TTC549 (cell line): Measurements from ENCODE around the gene SAMD9.
"Not testable (repeated sequence)": the region's sequence is repeated elsewhere in the genome, so short reads cannot be mapped to it uniquely, and the experiment has no call there.

Experiments used
- FAIRE-seq: peaks from 2 replicates; lab custom pipeline; 2012; peaks lifted over from hg19 to GRCh38; lab: Jason Lieb, UNC

The SAMD9 gene

DNA sequence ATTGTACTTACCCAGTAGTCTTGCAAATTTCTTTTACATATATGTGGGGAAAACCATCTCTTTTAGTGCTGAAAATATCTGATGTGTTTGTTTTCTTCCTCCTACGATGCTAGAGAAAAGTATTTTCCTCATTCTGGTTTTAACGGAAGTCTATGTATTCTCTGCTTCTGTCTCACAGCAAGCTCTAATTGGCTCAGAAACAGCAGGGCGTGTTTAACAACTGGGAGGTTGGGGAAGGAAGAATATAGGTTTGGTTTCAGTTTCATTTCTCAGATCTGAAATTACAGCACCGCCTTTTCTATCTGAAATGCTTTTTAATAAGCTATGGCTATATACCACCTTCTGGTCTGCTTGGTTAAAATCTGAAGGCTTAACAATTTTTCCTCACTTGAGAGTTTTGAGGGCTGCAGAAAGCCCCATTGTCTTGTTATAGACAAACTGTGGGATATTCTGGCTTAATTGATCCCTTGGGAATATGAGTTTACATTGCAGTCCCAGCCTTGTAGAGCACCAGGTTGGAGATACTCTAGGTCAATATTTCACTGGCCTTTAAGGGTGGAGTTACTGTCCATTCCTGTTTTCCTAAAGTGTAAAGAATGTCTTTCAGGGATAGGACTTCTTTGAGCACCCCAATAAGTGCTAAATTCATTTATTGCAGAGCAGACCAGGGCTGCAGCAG lies at the start of gene SAMD9:
Gene SAMD9, minus strand, starts transcription at position 128 of the 679 bp plus-strand sequence. CDS start 11,882 bp downstream, outside the sequence.
- no peak for FAIRE-seq

GRCh38 chr7:93165447-93165846 lies 47.7 kb upstream of the SAMD9 start:
- FAIRE-seq = no peak

DNA sequence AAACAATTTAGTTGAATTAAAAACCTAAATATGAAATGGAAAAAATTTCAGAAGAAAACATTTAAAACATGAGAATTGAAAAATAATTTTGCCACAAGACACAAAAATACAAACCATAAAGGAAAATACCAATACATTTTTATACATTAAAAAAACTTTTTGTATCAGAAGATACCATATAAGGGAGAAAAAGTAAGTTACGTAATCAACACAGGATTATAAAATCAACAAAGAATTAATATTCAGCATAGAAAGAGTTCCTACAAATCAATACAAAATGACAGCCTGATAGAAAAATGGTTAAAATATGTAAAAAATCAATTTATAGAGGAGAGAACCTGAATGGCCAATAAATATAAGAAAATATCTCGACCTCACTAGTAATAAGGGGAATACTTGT lies 47.0 kb upstream of the SAMD9 start:
- no peak for FAIRE-seq

DNA sequence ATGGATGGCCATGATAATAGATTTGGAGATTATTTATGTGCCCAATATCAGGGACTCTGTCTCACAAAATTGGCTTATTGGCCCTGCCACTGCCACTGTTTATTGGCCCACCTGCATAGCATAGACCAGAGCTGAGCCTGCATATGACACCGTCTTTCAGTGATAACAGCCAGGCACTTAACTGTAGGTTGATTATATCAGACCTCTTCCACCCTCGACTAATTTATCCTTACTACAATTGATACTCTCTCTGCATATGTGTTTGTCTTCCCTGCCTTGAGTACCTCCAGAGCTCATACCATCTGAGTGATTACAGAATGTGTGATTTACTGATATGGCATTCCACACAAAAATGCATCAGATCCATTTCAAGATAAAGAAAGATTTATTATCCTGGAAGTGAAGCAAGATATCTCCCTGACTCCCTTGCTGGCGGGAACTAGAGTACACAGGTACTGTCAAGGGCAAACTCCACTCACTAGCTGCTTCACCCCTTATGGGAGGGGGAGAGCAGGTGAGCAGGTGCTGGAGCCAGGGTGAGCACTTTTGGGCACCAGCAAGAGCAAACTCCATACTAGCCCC lies 43.5 kb upstream of the SAMD9 start:
- FAIRE-seq = no peak

GRCh38 chr7:93160410-93160809 lies 42.6 kb upstream of the SAMD9 start:
- no peak for FAIRE-seq

DNA sequence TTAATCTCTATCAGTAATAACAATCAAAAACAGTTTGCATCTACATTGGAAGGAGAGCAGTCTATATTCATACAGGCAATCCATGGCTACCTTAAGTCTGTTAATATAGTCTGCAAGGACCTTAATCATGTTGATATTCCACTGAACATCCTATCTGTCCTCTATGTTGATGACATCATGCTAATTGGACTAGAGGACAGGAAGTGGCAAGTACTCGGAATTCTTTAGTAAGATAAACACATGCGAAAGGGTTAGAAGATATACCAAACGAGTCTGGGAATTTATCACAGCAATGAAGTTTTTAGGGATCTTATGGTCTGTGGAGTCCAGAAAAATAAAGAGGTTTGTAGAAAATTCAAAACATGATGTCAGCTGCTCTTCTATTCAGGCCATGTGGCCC lies 41.7 kb upstream of the SAMD9 start:
- FAIRE-seq = no peak

GRCh38 chr7:93156884-93157283 lies 39.1 kb upstream of the SAMD9 start:
- FAIRE-seq = no peak

GRCh38 chr7:93150200-93150835 lies 32.5 kb upstream of the SAMD9 start:
- FAIRE-seq = no peak

- FAIRE-seq = no peak
Measured at GRCh38 chr7:93148727-93149126, 30.9 kb upstream of the SAMD9 start.

- FAIRE-seq = no peak
Measured at GRCh38 chr7:93148144-93148543, 30.4 kb upstream of the SAMD9 start, which contains the start of gene SAMD9L. Gene SAMD9L, minus strand, starts transcription at chr7:93148385. Its CDS starts 12,414 bp downstream, at chr7:93135971.

- no peak for FAIRE-seq
Measured at GRCh38 chr7:93147363-93147762, 29.6 kb upstream of the SAMD9 start.

GRCh38 chr7:93146472-93147141 lies 28.8 kb upstream of the SAMD9 start:
- no peak for FAIRE-seq

GRCh38 chr7:93146036-93146435 lies 28.3 kb upstream of the SAMD9 start:
- FAIRE-seq = no peak

DNA sequence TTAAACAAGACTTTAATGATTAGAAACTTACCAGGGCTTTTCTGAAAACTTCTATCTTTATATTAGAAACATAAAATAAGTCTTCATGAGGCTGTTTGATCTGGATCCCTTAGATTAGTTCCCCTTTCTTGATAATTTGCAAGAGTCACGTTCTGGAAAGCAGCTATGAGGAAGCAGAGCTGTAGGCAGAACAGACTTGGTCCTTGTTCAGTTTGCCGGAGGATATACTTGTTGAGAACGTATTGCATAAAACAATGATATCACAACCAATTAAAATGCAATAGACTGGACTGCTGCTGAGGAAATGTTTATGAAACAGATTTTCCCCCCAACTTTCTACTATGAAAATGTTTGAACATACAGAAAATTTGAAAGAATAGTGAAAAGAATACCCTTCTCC lies 27.6 kb upstream of the SAMD9 start:
- FAIRE-seq = no peak

DNA sequence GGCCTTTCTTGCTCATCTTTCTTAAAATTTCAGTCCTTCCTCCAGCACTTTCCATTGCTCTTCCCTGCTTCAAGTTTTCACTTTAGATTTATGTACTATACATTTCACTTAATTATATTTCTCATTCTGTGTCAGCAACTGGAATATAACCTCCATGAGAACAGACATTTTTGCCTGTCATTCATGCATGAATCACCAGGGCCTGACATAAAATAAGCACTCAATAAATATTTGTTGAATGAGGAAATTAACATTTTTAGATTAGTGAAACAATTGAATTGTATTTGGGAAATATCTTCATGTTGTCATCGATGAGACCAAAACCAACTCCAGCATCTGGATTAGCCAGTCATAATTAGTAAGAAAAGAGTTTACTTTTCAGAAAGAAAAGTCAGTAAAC lies 24.3 kb upstream of the SAMD9 start:
- FAIRE-seq = no peak

DNA sequence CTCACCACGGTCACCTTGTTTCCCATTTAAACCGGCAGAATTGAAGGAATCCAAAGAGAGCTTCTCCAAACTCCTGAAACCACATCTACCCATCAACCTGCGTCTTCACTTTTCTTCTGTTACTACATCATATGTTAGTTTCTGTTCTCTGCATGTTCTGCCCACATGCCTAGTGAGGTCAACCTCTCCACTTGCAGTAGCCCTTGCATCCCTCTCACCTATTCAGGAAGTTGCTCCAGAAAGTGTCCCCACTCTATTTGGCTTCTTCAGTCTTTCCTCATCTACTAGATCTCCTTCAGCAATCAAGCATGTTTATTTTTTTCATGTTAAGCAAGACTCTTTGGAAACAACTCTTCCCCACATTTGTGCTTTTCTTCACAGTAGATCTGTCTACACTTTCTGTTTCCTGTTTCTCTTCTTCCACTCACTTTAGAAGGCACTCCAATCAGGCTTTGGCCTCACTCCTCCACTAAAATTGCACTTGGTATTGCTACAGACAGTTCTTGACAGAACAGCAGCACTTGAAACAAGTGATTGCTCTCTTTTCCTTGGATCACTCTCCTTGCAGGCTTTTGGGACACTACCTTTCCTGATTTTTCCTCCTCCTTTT lies 22.9 kb upstream of the SAMD9 start:
- no peak for FAIRE-seq

DNA sequence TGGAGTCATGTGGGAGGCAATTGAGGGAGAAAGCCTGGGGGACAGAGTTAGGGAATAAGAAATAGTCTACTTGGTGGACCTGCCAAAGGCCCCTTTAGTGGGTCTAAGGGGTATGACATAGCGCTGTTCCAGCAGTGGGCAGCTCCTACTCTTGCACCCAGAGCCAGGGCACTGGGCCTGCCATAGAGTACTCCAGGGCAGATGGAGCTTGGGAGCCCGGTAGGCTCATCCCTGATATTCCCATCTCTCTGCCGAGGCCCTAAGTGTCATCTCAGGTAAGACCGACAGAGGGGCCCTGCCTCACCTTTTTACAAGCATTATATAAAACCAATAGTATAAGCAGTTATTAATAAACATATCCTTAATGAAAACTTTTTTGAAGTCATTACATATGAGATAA lies 20.8 kb upstream of the SAMD9 start:
- no peak for FAIRE-seq

DNA sequence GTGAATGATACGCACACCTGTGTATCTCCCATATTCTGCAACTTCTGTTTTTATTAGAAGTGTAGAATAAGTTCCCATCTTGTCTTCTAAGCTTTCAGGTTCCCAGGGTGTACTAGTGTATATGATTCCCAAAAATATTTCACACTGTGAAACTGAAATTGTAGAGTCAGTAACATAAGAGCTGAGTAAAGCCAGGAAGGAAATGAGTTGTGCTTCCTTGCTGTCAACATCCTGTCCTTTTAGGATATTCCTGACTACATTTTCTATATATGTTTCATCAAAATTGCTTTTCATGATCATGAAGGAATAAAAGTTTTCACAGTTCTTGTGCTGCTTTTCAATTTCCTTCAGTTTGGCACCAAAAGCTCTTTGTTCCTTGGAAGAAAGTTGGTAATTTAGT lies 15.2 kb upstream of the SAMD9 start:
- FAIRE-seq = no peak

DNA sequence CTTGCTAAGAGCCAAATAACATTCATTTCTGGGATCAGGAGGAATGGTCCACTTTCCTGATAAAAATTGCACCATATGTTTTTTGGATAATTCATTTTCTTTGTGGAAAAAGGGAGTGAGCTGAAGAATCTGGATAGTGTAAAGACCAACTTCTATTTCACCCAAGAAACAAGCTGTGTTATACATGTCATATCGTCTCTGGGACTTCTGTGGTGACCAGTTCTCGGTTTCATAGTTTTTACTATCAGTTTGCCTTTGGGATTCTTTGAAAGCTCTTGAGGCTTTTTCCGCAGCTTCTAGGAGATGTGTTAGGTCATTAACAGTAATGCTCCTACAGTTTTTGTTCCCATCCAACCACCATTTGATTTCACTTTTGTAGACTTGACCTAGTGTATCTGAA lies 14.4 kb upstream of the SAMD9 start:
- FAIRE-seq = no peak

GRCh38 chr7:93126954-93127353 lies 9.2 kb upstream of the SAMD9 start:
- not testable (repeated sequence) for FAIRE-seq

DNA sequence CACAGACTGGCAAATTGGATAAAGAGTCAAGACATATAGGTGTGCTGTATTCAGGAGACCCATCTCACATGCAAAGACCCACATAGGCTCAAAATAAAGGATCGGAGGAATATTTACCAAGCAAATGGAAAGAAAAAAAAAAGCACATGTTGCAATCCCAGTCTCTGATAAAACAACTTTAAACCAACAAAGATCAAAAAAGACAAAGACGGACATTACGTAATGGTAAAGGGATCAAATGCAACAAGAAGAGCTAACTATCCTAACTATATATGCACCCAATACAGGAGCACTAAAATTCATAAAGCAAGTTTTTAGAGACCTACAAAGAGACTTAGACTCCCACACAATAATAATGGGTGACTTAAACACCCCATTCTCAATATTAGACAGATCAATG lies 5.8 kb upstream of the SAMD9 start:
- FAIRE-seq = not testable (repeated sequence)
